ENCODE measurements around the gene SH3RF3.

- TF ChIP-seq EZH2 (IDR thresholded peaks at IDR 0.05) (no peak), CTCF (IDR thresholded peaks at IDR 0.05 in 2 of 3, conservative IDR thresholded peaks at IDR 0.05 in 1 of 3; ENCODE audit: borderline replicate concordance in 1 of 3, insufficient read depth in 1 of 3, low read depth in 2 of 3, low read length in 2 of 3) (no peak), SP1 (IDR thresholded peaks at IDR 0.05; ENCODE audit: low read depth) (no peak), EGR1 (IDR thresholded peaks at IDR 0.05; ENCODE audit: low read depth) (no peak), REST (IDR thresholded peaks at IDR 0.05; ENCODE audit: low read depth) (no peak), ELF1 (IDR thresholded peaks at IDR 0.05; ENCODE audit: borderline replicate concordance, low read depth) (no peak), POLR2A (IDR thresholded peaks at IDR 0.05; ENCODE audit: borderline replicate concordance, extremely low read depth, insufficient read depth, insufficient read length) (no peak), ZFX (IDR thresholded peaks at IDR 0.05) (no peak), JUND (IDR thresholded peaks at IDR 0.05) (no peak), POLR2AphosphoS5 (IDR thresholded peaks at IDR 0.05; ENCODE audit: low read depth, low read length) (no peak), TCF7L2 (IDR thresholded peaks at IDR 0.05; ENCODE audit: borderline replicate concordance, extremely low read depth, insufficient read depth, insufficient read length) (no peak), ZNF274 (IDR thresholded peaks at IDR 0.05; ENCODE audit: low read depth, low read length) (no peak), CEBPB (IDR thresholded peaks at IDR 0.05; ENCODE audit: low read depth) (no peak)
Measured at GRCh38 chr2:109142416-109143210, 13.6 kb downstream of the SH3RF3 start.

Data from HCT116 (cell line).